Stimulated activated naive CD4-positive, alpha-beta T cell treated with Interleukin-2 at 50 U/mL for 16 hours (primary cell): Measurements from ENCODE around the gene FGF21.

ENCODE experiments used
- DNase-seq: peaks from one replicate; lab custom pipeline; 2025; lab: John Stamatoyannopoulos, UW

The FGF21 gene

DNA sequence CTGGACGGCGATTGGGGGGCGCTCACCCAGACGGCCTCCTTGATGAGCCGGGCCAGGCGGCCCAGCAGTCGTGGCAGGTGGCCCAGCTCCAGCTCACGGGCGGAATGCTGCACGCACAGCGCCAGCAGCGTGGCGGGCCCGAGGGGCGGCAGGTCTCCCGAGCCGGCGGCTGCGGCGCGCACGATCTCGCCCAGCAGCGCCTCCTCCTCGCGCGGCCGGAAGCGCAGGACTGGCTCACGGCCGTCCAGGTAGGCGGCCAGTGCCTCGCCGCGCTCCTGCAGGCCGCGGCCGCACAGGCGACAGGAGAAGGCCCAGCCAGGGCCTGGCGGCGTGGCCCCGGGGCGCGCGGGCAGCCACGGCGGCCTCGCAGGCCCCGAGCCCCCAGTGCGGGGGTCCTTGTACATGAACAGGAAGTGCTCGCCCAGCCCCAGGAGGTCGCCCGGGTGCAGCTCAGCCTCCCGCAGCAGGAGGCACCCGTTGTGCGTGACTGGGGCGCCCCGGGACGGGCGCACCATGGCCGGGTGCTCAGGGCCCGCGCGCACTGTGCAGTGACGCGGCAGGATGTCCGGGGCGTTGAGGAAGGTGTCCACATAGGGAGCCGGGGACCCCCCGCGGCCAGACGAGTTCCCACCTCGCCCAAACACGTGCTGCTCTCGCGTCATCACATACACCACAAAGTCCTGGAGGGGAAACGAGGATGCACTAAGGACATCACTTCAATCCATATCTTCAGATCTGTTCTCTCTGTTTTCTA, 26.2 kb upstream of the FGF21 start:
- DNase-seq = no peak

DNA sequence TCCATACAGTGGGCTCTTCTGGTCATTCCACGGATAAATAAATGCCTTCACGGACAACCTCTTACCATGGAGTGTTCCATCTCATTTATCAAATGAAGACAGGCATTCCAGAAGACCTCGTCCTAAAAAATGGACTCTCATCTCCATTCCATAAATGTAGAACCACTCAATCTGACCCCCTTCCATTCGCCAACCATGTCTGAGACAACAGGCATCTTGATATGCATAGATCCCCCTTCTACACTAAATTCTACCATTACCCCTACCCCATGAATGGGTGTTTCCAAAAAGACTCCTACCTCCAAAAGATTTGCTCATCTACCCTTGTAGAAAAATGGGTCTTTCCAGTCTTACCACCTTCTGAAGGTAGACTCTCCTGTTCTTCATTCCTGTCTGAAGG, 23.9 kb upstream of the FGF21 start:
- DNase-seq = no peak

DNA sequence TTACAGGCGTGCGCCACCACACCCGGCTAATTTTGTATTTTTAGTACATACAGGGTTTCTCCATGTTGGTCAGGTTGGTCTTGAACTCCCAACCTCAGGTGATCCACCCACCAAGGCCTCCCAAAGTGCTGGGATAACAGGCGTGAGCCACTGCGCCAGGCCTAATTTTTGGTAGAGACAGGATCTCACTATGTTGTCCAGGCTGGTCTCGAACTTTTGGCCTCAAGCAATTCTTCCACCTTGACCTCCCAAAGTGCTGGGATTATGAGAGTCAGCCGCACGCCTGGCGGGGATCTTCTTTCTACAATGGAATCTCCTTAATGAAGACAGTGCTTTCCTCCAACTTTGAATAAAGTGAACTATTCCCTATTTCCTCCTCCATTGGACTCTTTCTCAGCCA, 20.7 kb upstream of the FGF21 start:
- no peak for DNase-seq

DNA sequence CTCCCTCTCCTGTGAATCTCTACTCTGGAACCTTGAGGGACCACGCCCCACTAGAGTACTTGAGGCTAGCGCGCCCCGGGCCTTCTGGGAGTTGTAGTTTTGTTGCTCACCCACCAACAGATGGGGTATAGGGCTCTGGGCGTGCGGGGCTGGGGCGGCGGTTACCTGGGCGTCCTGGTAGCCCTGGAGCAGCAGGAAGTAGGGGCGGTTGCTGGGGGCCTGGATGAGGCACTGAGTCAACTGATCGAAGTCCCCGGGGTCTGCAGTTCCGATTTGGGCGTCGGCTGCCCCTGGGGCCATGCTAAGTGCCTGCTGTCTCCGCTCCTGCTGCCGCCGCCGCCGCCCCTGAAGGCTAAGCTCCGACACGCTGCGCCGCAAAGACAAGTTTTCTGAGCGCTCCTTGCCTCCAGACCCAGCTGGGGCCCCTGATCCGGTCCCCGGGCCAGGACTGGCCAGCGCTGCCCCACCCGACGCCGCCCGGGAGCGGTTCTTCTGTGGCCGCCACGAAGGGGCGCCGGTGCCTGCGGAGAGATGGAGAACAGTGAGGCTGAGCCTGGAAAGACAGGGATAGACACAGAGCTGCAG, 20.2 kb upstream of the FGF21 start:
- no peak for DNase-seq

DNA sequence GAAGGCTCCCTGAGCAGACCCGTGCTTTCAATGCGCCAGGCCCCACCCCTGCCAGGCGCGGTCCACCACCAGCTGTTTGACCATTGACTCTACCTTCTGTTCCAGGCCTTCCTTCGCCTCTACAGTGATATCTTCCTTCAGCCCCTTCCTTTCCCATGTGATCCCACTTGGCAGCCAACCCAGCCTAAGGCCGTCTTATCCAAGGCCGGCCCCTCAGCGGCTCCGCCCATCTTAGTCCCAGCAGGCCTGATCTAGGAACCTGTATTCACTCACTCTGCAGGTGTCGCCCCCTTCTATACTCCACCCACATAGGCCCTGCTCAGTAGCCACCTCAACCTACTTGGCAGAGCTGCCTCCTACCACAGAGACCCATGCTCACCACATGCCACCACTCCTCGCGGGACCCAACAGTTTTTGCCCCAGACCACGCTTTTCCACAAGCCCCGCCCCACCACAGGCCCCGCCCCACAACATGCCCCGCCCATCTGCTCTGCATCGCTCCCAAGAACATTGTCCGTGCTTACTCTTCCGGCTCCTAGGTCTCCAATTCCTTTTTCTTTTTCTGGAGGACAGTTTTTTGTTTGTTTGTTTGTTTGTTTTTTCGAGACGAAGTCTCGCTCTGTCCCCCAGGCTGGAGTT, 17.8 kb upstream of the FGF21 start:
- DNase-seq = no peak

DNA sequence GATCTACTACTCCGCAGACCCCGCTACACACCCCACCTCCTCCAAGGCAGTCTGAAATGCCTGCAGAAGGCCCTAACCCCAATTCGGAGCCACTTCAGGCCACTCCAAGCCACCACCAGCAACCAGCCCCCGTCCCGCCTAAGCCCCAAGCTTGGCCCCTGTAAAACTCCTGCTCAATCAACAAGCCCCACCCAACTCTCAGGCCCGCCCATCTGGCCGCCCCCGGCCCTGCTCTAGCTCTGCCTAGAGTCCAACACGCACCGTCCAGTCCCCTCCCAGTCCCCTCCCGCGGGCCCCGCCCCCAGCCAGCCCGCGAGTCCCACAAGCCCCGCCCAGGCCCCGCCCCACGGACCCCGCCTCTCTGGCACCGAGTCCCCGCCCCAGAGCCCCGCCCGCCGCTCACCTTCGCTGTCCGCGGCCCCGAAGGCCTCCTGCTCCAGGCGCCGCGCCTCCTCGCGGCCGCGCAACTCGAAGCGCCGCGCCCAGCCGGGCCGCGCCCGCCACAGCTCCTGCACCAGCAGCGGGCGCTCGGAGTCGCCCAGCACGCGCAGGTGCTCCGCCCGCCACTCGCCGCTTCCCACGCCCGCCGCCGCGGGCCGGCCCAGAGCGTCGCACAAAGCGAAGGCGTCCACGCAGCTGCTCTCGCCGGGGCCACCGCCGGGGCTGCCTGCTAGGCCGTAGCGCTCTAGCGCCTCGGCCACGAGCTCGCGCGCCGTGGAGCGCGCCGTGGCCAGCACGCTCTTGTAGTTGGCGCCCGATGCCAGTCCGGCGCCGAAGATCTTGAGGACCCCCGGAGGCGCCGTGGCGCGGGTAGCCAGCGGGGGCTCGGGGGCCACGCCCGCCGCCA, 16.5 kb upstream of the FGF21 start:
- DNase-seq = peak; percentile 88

DNA sequence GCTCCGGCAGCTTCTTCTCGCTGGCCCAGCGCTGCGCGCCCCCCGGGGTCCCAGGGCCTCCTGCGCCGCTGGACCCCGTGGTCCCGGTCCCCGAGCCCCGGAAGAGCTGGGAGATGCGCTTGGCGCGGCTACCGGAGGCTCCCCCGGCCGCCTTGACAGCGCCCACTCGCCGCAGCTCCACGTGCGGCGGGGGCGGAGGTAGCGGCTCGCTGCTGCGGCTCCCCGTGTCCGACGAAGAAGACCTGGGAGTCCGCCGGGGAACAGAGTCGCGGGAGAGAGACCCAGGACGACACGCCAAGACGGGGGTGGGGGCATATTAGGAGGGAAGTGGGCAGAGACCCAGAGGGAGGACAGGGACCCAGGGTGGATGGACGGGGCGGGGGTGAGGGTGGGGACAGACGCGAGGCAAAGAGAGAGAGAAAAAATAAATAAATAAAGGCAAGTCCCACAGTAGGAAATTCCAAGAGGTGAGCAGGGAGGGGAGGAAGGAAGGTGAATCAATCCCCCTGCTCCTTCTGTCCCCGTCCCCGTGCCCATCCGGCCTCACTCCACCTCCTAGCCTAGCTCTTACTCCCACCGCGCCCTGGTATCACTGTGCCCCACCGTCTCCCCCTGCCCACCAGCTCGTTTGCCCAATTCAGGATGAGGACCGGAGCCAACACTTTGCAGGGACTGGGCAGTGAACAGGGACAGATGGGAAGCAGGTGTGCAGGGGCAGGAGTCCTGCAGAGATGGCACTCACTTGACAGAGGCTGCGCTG, 15.7 kb upstream of the FGF21 start:
- DNase-seq = no peak

GRCh38 chr19:48740164-48740972, 15.0 kb upstream of the FGF21 start, which contains the start of gene RASIP1:
Gene RASIP1, minus strand, starts transcription at chr19:48740610. Its CDS starts 328 bp downstream, at chr19:48740282.
- no peak for DNase-seq

DNA sequence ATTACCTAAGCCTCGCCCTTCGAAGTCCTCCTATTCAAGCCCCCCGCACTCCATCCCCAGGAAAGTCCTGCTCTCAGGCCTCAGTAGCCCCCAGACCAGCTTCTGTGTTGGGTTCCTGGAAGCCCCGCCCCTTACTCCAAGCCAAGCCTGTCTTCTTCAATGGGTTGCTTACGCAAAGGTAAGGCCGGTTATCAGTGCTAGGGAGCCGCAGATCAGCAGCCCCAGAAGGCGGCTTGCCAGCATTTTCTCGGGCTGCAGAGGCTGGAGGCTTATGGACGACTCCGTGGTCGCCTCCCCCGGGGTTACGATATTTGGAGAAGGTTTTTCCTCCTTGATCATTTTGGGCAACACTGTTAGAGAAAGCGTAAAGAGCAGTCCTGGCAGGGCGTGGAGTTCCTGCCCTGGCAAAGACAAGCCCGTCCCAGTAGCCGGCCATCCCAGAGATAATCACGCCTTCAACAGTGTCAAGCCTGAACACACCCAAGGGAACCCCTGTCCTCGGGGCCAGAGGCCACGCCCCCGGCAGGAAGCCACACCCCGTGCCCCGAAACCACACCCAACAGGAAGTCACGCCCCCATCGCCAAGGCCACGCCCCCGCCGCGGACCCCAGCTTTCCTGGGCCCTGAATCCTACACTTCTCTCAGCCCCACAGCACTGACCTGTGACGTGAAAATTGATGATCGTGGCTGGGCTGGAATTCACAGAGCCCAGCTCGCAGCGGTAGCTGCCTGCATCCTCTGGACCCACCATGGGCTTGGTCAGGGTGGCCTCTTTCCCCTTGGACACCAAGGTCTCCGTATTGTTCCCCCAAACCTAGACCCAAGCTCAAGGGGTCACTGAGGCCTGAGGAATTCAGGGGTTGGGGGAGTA, 14.0 kb upstream of the FGF21 start:
- DNase-seq = no peak

- DNase-seq = no peak
Measured at GRCh38 chr19:48742096-48742495, 13.2 kb upstream of the FGF21 start.

GRCh38 chr19:48745208-48745995, 9.9 kb upstream of the FGF21 start:
- DNase-seq = peak; percentile 21

- DNase-seq = no peak
Measured at GRCh38 chr19:48746110-48746509, 9.2 kb upstream of the FGF21 start.

- peak; percentile 32 for DNase-seq
Measured at GRCh38 chr19:48746738-48747575, 8.4 kb upstream of the FGF21 start, which contains the start of gene IZUMO1. Gene IZUMO1, minus strand, starts transcription at chr19:48746909. Its CDS starts 1,050 bp downstream, at chr19:48745859.

DNA sequence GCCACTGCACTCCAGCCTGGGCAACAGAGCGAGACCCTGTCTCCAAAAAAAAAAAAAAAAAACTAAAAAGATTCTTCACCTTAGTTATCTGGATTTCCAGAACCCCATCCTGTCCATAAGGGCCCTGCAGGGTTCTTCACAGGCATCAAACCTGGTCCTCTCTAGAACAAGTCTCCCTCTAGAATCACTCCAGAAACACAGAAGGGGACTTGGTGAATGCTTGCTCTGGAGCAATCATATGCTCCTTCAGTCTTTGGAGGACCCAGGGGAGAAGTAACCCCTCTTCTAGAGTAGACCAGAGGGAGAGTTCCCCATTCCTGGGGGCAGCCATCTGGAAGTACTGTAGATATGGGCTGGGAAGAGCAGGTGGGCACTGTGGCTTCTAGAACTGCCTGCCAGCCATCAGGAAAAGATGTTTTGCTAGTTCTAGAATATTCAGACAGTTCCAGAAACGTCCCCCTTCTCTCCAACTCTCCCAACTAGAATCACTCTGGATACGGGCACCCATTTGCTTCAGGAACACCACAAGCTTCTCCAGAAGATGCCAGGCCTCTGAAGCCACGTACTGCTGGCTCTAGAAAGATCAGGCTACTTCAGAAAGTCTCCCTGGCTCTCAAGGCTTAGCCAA, 5.6 kb upstream of the FGF21 start:
- DNase-seq = no peak

DNA sequence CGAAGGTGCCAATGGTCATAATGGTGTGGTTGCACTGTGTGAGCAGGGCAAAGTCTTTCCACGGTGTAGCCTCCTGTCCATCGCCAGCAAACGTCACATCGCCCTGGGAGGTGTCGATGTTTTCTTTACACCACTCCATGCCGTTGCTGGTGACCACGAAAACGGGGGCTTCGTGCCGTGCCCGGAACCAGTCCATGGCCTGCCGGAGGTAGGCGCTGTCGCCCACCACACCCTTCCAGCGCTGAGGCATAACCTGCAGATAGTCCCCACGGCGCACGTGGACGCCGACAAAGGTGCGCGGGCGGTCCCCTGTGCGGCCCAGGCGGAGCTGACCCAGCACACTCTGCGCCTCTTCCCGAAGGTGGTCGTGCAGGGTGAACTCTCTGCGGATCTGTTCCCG, 5.0 kb upstream of the FGF21 start:
- no peak for DNase-seq

GRCh38 chr19:48750771-48751504, 4.4 kb upstream of the FGF21 start:
- DNase-seq = no peak
